AG08395 (cell line): ENCODE measurements around the gene EXOC2.
"Not testable (repeated sequence)": the region's sequence is repeated elsewhere in the genome, so short reads cannot be mapped to it uniquely, and the experiment has no call there.

Source experiments
- DNase-seq: peaks from one replicate; pipeline ENCODE4 v3.0.0; 2012; ENCODE audit warnings: mixed read lengths, low spot score

The EXOC2 gene

GRCh38 chr6:583635-584034 is 109.3 kb downstream of the EXOC2 start:
- DNase-seq: no peak

GRCh38 chr6:583116-583515 is 109.8 kb downstream of the EXOC2 start:
- DNase-seq: no peak

- no peak for DNase-seq
Observed at GRCh38 chr6:582370-582769, 110.6 kb downstream of the EXOC2 start.

- peak; percentile 48 for DNase-seq
Observed at GRCh38 chr6:579339-579738, 113.6 kb downstream of the EXOC2 start.

- DNase-seq: no peak
Observed at GRCh38 chr6:572596-573265, 120.2 kb downstream of the EXOC2 start.

GRCh38 chr6:571892-572291 is 121.0 kb downstream of the EXOC2 start:
- no peak for DNase-seq

GRCh38 chr6:570825-571224 is 122.1 kb downstream of the EXOC2 start:
- no peak for DNase-seq

GRCh38 chr6:568954-569523 is 123.9 kb downstream of the EXOC2 start:
- DNase-seq: no peak

GRCh38 chr6:568085-568484 is 124.9 kb downstream of the EXOC2 start:
- no peak for DNase-seq

- no peak for DNase-seq
Observed at GRCh38 chr6:563863-564262, 129.1 kb downstream of the EXOC2 start.

GRCh38 chr6:562052-562676 is 130.8 kb downstream of the EXOC2 start:
- no peak for DNase-seq

- not testable (repeated sequence) for DNase-seq
Observed at GRCh38 chr6:561335-561734, 131.6 kb downstream of the EXOC2 start.

- DNase-seq: no peak
Observed at GRCh38 chr6:558959-559358, 134.0 kb downstream of the EXOC2 start.

- peak; percentile 6 for DNase-seq
Observed at GRCh38 chr6:558089-558488, 134.8 kb downstream of the EXOC2 start.

GRCh38 chr6:551829-552350 is 141.0 kb downstream of the EXOC2 start:
- DNase-seq: no peak

GRCh38 chr6:551405-551804 is 141.5 kb downstream of the EXOC2 start:
- peak; percentile 29 for DNase-seq

GRCh38 chr6:549906-550305 is 143.0 kb downstream of the EXOC2 start:
- DNase-seq: no peak

- DNase-seq: no peak
Observed at GRCh38 chr6:548517-548916, 144.4 kb downstream of the EXOC2 start.

GRCh38 chr6:548091-548490 is 144.8 kb downstream of the EXOC2 start:
- no peak for DNase-seq

GRCh38 chr6:540490-540889 is 152.4 kb downstream of the EXOC2 start:
- no peak for DNase-seq

GRCh38 chr6:537114-537513 is 155.8 kb downstream of the EXOC2 start:
- DNase-seq: no peak

- no peak for DNase-seq
Observed at GRCh38 chr6:530425-530824, 162.5 kb downstream of the EXOC2 start.

GRCh38 chr6:528989-529388 is 163.9 kb downstream of the EXOC2 start:
- DNase-seq: no peak
